ENCODE data around the gene GPR108. TPM values are rescaled to one million over a fixed set of nuclear protein-coding genes. Genes with fewer than 3 reads are reported as not detected.

The GPR108 gene
- total RNA-seq, 1 experiment from 2014 or later, result 43.0 TPM

DNA sequence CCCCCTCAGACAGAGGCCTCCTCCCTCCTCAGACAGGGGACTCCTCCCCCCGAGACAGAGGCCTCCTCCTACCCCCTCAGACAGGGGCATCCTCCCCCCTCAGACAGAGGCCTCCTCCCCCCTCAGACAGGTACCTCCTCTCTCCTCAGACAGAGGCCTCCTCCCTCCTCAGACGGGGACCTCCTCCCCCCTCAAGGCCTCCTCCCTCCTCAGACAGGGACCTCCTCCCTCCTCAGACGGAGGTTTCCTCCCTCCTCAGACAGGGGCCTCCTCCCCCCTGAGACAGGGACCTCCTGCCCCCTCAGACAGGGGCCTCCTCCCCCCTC lies 30.8 kb downstream of the GPR108 start:
- in situ Hi-C loops (cut with HindIII; ENCODE audit: low pct_unique_long_range_greater_than_20kb, low sequenced_read_pairs) (no loop called here), intact Hi-C loops (cut with micrococcal nuclease; ENCODE audit: unreplicated experiment) (no loop called here)
- Histone ChIP-seq H3K36me3 (ENCODE audit: control insufficient read depth, insufficient read depth, low read length) (no peaks in the 10 kb centered on the region), H3K27me3 (ENCODE audit: control insufficient read depth, insufficient read depth, low read length) (no peaks in the 10 kb centered on the region), H3K4me3 (ENCODE audit: low read depth in 2 of 2, low read length in 2 of 2) (no peak overlapping the region), H3K4me1 (ENCODE audit: control insufficient read depth, insufficient read depth, low read length) (no peaks in the 10 kb centered on the region), H3K27ac (ENCODE audit: low read length) (no peak overlapping the region), H3K9me3 (ENCODE audit: control insufficient read depth, insufficient read depth, low read depth, low read length) (no peaks in the 10 kb centered on the region)
- BruUV-seq (replicated peaks), result no TSS peak
- ATAC-seq, result no peak
- no peak for TF ChIP-seq TCF7L2 (IDR thresholded peaks at IDR 0.05; ENCODE audit: low read depth, low read length)
- TF ChIP-seq, protein P1, sequence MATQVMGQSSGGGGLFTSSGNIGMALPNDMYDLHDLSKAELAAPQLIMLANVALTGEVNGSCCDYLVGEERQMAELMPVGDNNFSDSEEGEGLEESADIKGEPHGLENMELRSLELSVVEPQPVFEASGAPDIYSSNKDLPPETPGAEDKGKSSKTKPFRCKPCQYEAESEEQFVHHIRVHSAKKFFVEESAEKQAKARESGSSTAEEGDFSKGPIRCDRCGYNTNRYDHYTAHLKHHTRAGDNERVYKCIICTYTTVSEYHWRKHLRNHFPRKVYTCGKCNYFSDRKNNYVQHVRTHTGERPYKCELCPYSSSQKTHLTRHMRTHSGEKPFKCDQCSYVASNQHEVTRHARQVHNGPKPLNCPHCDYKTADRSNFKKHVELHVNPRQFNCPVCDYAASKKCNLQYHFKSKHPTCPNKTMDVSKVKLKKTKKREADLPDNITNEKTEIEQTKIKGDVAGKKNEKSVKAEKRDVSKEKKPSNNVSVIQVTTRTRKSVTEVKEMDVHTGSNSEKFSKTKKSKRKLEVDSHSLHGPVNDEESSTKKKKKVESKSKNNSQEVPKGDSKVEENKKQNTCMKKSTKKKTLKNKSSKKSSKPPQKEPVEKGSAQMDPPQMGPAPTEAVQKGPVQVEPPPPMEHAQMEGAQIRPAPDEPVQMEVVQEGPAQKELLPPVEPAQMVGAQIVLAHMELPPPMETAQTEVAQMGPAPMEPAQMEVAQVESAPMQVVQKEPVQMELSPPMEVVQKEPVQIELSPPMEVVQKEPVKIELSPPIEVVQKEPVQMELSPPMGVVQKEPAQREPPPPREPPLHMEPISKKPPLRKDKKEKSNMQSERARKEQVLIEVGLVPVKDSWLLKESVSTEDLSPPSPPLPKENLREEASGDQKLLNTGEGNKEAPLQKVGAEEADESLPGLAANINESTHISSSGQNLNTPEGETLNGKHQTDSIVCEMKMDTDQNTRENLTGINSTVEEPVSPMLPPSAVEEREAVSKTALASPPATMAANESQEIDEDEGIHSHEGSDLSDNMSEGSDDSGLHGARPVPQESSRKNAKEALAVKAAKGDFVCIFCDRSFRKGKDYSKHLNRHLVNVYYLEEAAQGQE (IDR thresholded peaks at IDR 0.05; ENCODE audit: insufficient read depth in 1 of 2, low read depth in 2 of 2, low read length in 1 of 2), result no peak
- no peak for TF ChIP-seq SIN3A (IDR thresholded peaks at IDR 0.05; ENCODE audit: borderline replicate concordance, insufficient read depth, low read depth, low read length)
- TF ChIP-seq, protein P2, sequence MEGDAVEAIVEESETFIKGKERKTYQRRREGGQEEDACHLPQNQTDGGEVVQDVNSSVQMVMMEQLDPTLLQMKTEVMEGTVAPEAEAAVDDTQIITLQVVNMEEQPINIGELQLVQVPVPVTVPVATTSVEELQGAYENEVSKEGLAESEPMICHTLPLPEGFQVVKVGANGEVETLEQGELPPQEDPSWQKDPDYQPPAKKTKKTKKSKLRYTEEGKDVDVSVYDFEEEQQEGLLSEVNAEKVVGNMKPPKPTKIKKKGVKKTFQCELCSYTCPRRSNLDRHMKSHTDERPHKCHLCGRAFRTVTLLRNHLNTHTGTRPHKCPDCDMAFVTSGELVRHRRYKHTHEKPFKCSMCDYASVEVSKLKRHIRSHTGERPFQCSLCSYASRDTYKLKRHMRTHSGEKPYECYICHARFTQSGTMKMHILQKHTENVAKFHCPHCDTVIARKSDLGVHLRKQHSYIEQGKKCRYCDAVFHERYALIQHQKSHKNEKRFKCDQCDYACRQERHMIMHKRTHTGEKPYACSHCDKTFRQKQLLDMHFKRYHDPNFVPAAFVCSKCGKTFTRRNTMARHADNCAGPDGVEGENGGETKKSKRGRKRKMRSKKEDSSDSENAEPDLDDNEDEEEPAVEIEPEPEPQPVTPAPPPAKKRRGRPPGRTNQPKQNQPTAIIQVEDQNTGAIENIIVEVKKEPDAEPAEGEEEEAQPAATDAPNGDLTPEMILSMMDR (IDR thresholded peaks at IDR 0.05), result no peak
- TF ChIP-seq POLR2AphosphoS5 (IDR thresholded peaks at IDR 0.05; ENCODE audit: low read depth, low read length), result no peak
- ChIA-PET CTCF (no interaction called here), POLR2A (no interaction called here)
- no peak for DNase-seq (ENCODE audit: low read depth, low spot score)

DNA sequence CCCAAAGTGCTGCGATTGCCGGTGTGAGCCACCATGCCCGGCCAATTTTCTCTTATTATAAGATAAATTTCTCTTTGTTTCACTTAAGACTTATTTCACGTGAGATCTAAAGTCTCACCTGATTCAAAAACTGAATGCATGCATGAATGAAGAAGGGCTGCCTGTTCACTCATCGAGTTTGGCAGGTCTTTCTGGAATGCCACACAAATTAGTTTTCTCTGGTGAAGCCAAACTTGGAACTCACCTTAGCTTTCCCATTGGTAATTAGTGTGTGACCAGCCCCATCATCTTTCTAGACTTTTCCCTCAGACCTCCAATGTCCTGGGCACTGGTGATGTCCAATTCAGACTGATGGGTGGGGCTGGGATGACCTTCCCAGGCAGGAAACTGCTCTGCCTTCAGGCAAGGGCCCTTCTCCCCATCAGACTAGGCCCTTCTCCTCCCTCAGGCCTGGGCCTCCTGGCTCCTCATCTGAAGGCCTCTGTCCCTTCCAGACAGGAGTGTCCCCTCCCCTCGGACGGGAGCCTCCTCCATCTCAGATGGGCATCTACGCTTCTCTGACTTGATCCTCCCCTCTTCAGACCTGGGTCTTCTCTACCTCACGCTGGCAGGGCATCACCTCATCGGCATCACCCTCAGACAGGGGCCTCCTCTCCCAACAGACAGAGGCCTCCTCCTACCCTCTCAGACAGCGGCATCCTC lies 31.3 kb downstream of the GPR108 start:
- in situ Hi-C loops (cut with HindIII; ENCODE audit: low pct_unique_long_range_greater_than_20kb, low sequenced_read_pairs), result no loop called here
- Histone ChIP-seq H3K36me3 (ENCODE audit: control insufficient read depth, insufficient read depth, low read length) (no peaks in the 10 kb centered on the region), H3K4me3 (ENCODE audit: low read depth in 2 of 2, low read length in 2 of 2) (no peak overlapping the region), H3K4me1 (ENCODE audit: control insufficient read depth, insufficient read depth, low read length) (no peaks in the 10 kb centered on the region), H3K27me3 (ENCODE audit: control insufficient read depth, insufficient read depth, low read length) (no peaks in the 10 kb centered on the region), H3K27ac (ENCODE audit: low read length) (no peak overlapping the region), H3K9me3 (ENCODE audit: control insufficient read depth, insufficient read depth, low read depth, low read length) (no peaks in the 10 kb centered on the region)
- DNase-seq (ENCODE audit: low read depth, low spot score), result no peak
- BruUV-seq (replicated peaks), result no TSS peak
- CTCF ChIA-PET, result no interaction called here
- no peak for TF ChIP-seq TCF7L2 (IDR thresholded peaks at IDR 0.05; ENCODE audit: low read depth, low read length)
- TF ChIP-seq, protein P2 (IDR thresholded peaks at IDR 0.05), result no peak
- TF ChIP-seq, protein P1 (IDR thresholded peaks at IDR 0.05; ENCODE audit: insufficient read depth in 1 of 2, low read depth in 2 of 2, low read length in 1 of 2), result no peak
- TF ChIP-seq POLR2AphosphoS5 (IDR thresholded peaks at IDR 0.05; ENCODE audit: low read depth, low read length), result no peak
- no peak for TF ChIP-seq SIN3A (IDR thresholded peaks at IDR 0.05; ENCODE audit: borderline replicate concordance, insufficient read depth, low read depth, low read length)
- intact Hi-C loops (cut with micrococcal nuclease; ENCODE audit: unreplicated experiment), result no loop called here
- POLR2A ChIA-PET, result no interaction called here
- no peak for ATAC-seq
